Measurements from ENCODE around the gene MACROD2. TPM values are rescaled to one million over a fixed set of nuclear protein-coding genes. Genes with fewer than 3 reads are reported as not detected.

The MACROD2 gene
- total RNA-seq, 1 experiment from 2014 or later: 1.6 TPM

DNA sequence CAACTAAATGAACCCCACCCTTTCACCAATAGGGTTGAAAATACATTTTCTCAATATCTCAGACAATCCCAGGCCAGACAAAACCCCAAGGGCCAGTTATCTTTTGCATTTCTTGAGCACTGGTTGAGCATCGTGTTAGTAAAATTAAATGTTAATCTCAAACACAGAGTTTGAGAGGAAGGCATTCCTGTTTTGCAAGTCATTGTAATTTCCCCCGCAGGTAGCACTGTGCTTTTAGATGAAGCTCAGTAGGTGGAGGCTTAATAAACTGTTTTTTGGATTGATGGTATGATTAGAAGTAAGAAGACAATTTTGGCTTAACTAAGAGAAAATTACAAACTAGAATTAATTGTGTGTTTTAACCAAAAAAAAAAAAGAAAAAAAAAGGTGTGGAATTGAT, 1340.7 kb downstream of the MACROD2 start:
- Histone ChIP-seq H3T11ph (ENCODE audit: low read length) (no peak overlapping the region), H3K23ac (ENCODE audit: insufficient read length, low read depth, low read length) (no peak overlapping the region), H3K18ac (ENCODE audit: insufficient read length, low read depth, low read length) (no peak overlapping the region), H4K20me1 (ENCODE audit: control insufficient read depth, insufficient read depth, insufficient read length) (no peaks in the 10 kb centered on the region), H4K91ac (ENCODE audit: insufficient read length, low read depth, low read length) (no peak overlapping the region), H2AK5ac (ENCODE audit: insufficient read length, low read length) (no peak overlapping the region), H4K8ac (replicated peaks; ENCODE audit: insufficient read length, low read depth, low read length) (no peak overlapping the region), H3K79me2 (ENCODE audit: insufficient read depth, low read length) (no peaks in the 10 kb centered on the region), H3K56ac (ENCODE audit: insufficient read length, low read depth, low read length) (no peak overlapping the region), H3K4me2 (ENCODE audit: insufficient read depth, insufficient read length, low read length) (no peak overlapping the region), H2BK20ac (ENCODE audit: low read depth, low read length, poor library complexity, severe bottlenecking) (peak overlapping the region; percentile 75), H4K5ac (ENCODE audit: insufficient read length, low read depth, low read length) (no peak overlapping the region), H3K4ac (ENCODE audit: low read depth, low read length) (no peak overlapping the region), H2BK12ac (ENCODE audit: insufficient read length, low read depth, low read length) (no peak overlapping the region), H3K9me3 (ENCODE audit: control insufficient read depth, low read depth, low read length) (no peaks in the 10 kb centered on the region), H3K14ac (ENCODE audit: insufficient read depth, low read length) (no peak overlapping the region), H3K9ac (ENCODE audit: extremely low read depth, insufficient read length, low read length) (no peak overlapping the region), H2BK120ac (ENCODE audit: low read depth, low read length, poor library complexity, severe bottlenecking) (no peak overlapping the region), H3K27ac (ENCODE audit: insufficient read length, low read depth, low read length) (no peak overlapping the region), H2BK5ac (ENCODE audit: insufficient read length, low read length) (no peak overlapping the region), H3K23me2 (ENCODE audit: insufficient read length, low read depth, low read length, poor library complexity, severe bottlenecking) (no peaks in the 10 kb centered on the region), H2BK15ac (ENCODE audit: low read depth, low read length) (no peak overlapping the region), H3K79me1 (ENCODE audit: insufficient read depth, low read depth, low read length, poor library complexity, severe bottlenecking) (no peaks in the 10 kb centered on the region), H3K27me3 (ENCODE audit: insufficient read depth, low read length) (no peaks in the 10 kb centered on the region), H2AFZ (ENCODE audit: low read length) (no peak overlapping the region), H3K4me1 (ENCODE audit: insufficient read depth, low read length) (no peaks in the 10 kb centered on the region; the same call in 1 of the 2 replicates)
- no CpG with 5 or more reads among the region's 2 CpGs for WGBS (ENCODE audit: extremely low coverage, insufficient read length, low lambda C conversion rate)
- Mint-ChIP-seq H3K27ac (peak overlapping the region in 2 of 3 experiments; percentile 11 to 70; a peak in 5 of 7 replicates), H3K4me3 (no peak overlapping the region), H3K36me3 (ENCODE audit: insufficient read depth in 1 of 3, low read depth in 3 of 3) (no peaks in the 10 kb centered on the region), H3K9me3 (no peaks in the 10 kb centered on the region; a peak in 1 of 5 replicates), H3K27me3 (ENCODE audit: low read depth) (no peaks in the 10 kb centered on the region), H3K4me1 (peaks cover 18 to 24% of the 10 kb centered on the region in 2 experiments)
- no peak for DNase-seq
- TF ChIP-seq, protein P1, sequence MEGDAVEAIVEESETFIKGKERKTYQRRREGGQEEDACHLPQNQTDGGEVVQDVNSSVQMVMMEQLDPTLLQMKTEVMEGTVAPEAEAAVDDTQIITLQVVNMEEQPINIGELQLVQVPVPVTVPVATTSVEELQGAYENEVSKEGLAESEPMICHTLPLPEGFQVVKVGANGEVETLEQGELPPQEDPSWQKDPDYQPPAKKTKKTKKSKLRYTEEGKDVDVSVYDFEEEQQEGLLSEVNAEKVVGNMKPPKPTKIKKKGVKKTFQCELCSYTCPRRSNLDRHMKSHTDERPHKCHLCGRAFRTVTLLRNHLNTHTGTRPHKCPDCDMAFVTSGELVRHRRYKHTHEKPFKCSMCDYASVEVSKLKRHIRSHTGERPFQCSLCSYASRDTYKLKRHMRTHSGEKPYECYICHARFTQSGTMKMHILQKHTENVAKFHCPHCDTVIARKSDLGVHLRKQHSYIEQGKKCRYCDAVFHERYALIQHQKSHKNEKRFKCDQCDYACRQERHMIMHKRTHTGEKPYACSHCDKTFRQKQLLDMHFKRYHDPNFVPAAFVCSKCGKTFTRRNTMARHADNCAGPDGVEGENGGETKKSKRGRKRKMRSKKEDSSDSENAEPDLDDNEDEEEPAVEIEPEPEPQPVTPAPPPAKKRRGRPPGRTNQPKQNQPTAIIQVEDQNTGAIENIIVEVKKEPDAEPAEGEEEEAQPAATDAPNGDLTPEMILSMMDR (conservative IDR thresholded peaks at IDR 0.05): no peak

All from H9 (cell line).